GM10266 (cell line): ENCODE measurements around the gene GRAMD1A.

Experiments used
- DNase-seq: peaks from one replicate; pipeline ENCODE4 v3.0.0; 2012; ENCODE audit errors: extremely low spot score
- CTCF ChIP-seq: IDR thresholded peaks from 2 replicates; pipeline ENCODE4 v1.5.1; 2012; ENCODE audit warnings: mild to moderate bottlenecking, low read depth; ENCODE audit not compliant: control insufficient read depth, insufficient read depth; ENCODE audit errors: missing control alignments

Gene GRAMD1A

GRCh38 chr19:34999498-35000337, at the start of gene GRAMD1A:
TSS of gene GRAMD1A (plus strand) at chr19:35000323. CDS start at chr19:35000479, 156 bp downstream.
- no peak for TF ChIP-seq CTCF
- DNase-seq: peak; percentile 95

GRCh38 chr19:34953092-34953491, 47.0 kb upstream of the GRAMD1A start:
- DNase-seq: no peak
- no peak for TF ChIP-seq CTCF

GRCh38 chr19:34957830-34958751, 42.0 kb upstream of the GRAMD1A start:
- no peak for DNase-seq
- no peak for TF ChIP-seq CTCF

GRCh38 chr19:34959021-34959420, 41.1 kb upstream of the GRAMD1A start:
- TF ChIP-seq CTCF: no peak
- no peak for DNase-seq

GRCh38 chr19:34960103-34960805, 39.9 kb upstream of the GRAMD1A start:
- DNase-seq: no peak
- no peak for TF ChIP-seq CTCF

GRCh38 chr19:34960940-34961679, 39.0 kb upstream of the GRAMD1A start:
- no peak for DNase-seq
- TF ChIP-seq CTCF: no peak
